Stimulated activated CD8-positive, alpha-beta memory T cell treated with anti-CD3 and anti-CD28 coated beads, Interleukin-12 subunit alpha, Interleukin-12 subunit beta, amount 100 ng/mL, for 24 hours (primary cell): ENCODE measurements around the gene FJX1.

Experiments used
- DNase-seq: peaks from one replicate; pipeline ENCODE4 v3.0.0-alpha.2; 2020; ENCODE audit errors: extremely low read depth

The FJX1 gene

GRCh38 chr11:35606206-35606605 is 12.1 kb upstream of the FJX1 start:
- DNase-seq = no peak

DNA sequence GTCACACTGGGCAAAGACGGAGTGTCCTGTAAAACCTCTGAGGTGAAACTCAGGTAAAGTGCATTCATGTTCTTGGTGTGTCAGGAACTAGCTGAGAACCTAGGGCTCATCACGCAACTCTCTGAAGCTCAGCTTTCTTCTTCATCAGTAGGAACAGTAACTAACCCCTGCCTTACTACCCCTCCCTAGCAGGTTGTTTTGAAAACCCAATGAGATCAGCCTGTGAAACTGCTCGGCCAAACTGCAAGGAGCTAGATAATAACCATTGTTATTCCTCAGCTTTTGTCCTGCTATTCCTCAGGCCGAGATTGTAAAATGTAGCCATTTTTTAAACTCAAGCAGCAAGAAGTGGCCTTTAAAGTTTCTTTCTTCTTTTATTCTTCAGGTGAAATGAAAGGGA is 9.8 kb upstream of the FJX1 start:
- no peak for DNase-seq

DNA sequence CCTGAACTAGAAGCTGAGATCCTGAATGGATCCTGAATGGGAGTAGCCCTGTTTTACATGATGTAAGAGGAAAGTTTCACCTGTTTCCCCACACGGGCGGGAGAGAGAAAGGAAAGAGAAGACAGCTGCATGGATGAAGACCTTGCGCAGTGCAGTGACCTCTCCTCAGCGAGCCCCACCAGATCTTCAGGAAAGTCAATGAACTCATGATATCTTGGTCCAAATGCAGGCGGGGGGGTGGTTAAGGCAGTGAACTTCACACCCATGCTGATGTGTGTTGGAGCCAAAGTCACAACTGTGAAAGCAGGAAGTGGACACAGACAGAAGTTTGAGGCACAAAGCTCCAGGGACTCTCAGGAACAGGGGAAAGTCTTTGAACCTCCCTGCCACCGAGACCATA is 8.6 kb upstream of the FJX1 start:
- DNase-seq = no peak

GRCh38 chr11:35610631-35611030 is 7.6 kb upstream of the FJX1 start:
- no peak for DNase-seq

DNA sequence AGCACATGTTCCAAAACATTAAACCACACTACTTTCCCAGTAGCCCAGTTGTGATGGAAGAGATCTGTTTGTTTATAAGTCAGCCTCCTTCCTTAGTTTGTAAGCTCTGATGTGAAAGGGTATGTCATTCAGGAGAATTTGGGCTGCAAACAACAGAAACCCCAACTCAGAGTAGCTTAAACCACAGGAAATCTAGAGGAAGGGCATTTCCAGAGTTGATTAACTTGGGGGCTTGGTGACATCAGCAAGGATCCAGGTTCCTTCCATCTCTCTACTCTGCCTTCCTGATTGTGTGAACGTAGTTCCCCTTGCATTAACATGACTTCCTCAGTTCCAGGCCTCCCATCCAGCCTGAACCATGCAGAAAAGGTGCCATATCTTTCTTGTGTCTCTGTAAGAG is 6.5 kb upstream of the FJX1 start:
- DNase-seq = no peak

- DNase-seq = no peak
Measured at GRCh38 chr11:35614939-35615569, 3.2 kb upstream of the FJX1 start.

- DNase-seq = no peak
Measured at GRCh38 chr11:35615921-35616900, 2.0 kb upstream of the FJX1 start.

- no peak for DNase-seq
Measured at GRCh38 chr11:35617316-35617686, 959 bp upstream of the FJX1 start.

GRCh38 chr11:35618497-35619115 is 346 bp downstream of the FJX1 start:
- no peak for DNase-seq

- no peak for DNase-seq
Measured at GRCh38 chr11:35619116-35619854, 1.0 kb downstream of the FJX1 start.

- no peak for DNase-seq
Measured at GRCh38 chr11:35619855-35620640, 1.8 kb downstream of the FJX1 start.

DNA sequence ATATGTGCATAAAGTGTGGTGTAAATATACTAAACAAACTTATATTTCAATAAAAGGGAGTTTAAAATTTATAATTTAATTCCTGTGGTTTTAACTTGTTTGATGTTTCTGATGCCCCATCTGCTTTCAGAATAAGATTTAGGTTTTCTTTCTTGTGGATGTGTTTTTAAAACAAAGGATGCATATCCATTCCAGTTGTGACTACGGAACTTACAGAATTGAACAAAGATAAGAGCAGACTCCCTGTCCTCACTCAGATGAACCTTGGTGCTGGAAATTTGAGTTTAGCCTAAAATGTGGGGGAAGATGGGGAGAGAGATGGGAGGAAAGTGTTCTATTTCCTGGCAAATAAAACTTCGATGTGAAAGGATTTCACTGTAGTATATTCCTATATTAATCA is 2.5 kb downstream of the FJX1 start:
- DNase-seq = no peak

GRCh38 chr11:35621620-35622019 is 3.4 kb downstream of the FJX1 start:
- no peak for DNase-seq

- no peak for DNase-seq
Measured at GRCh38 chr11:35622070-35622469, 3.8 kb downstream of the FJX1 start.

DNA sequence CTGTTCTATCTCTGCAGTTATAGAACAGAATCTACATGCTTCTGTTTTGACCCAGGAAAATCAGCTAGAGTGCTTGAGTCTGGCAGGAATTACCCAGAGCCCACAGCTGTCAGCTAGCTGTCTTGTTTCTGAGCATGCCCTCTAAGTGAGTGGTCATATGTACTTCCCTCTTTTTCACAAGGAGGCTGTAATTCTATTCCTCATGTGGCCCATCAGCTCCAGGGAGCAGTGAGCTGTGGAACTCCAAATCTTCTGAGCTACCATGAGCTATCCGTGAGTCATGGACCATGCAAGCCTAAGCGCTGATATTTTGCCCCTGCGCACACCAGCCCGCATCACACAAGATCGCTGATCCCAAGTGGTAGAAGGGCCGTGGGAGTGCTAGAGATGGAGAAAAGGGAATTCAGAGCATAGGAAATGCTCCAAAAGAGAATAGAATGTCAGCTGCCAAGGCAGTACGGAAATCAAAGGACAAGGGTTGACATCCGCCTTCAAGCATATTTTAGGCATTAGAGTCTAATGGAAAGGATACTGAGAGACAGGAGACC is 5.4 kb downstream of the FJX1 start:
- no peak for DNase-seq

- DNase-seq = no peak
Measured at GRCh38 chr11:35624316-35624715, 6.1 kb downstream of the FJX1 start.

DNA sequence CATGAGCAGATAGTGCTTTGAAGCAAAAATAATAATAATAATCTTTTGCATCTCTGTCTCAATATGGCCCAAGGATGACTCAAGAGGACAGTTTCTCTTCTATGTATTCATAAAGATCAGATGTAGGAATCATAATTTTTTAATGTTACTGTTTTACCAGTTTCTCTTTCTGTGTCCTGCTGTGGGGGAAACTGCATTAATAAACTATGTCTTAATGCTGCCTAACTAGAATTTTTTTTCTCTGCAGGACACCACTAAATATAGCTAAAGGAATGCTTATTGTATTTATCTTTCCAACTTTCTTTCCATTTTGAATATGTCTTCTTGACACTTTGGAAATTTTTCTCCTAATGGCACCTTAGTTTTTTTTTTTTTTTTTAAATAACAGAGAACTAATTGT is 6.5 kb downstream of the FJX1 start:
- DNase-seq = no peak

DNA sequence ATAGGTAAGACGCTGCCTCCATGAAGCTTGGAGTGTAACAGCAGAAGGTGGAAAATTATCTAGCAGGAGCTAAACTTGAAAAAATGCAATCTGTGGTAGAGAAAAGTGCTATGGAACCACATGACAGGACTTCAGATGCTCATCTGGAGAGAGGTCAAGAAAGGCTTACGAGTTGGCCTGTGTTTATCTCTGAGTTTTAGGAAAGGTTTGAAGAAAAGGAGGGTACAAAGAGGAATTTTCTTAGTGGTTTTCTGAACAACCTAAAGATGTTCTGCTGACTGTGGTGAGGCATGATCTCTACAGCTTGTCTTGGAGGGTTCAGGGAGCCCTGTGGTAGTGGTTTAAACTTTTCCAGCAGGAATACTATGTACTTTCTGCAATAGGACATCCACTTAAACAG is 8.2 kb downstream of the FJX1 start:
- DNase-seq = no peak

DNA sequence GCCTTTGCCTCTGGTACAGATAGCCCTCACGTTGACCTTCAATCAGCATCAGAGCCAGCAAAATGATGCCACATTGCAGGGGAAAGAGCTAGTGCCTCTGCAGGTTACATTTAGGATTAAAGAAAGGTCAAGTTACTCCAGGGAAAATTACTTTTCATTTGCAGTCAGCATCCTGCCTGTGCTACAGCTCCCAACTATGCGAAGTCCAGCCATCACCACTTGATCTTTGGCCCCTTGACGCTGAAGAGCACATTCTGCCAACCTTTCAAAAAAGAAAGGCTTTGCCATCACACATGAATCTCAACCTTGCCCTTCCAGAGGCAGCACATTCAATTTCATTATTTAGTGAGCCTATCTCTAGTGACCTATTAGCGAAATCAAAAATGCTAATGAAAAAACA is 11.3 kb downstream of the FJX1 start:
- no peak for DNase-seq

- no peak for DNase-seq
Measured at GRCh38 chr11:35629914-35630313, 11.7 kb downstream of the FJX1 start.

DNA sequence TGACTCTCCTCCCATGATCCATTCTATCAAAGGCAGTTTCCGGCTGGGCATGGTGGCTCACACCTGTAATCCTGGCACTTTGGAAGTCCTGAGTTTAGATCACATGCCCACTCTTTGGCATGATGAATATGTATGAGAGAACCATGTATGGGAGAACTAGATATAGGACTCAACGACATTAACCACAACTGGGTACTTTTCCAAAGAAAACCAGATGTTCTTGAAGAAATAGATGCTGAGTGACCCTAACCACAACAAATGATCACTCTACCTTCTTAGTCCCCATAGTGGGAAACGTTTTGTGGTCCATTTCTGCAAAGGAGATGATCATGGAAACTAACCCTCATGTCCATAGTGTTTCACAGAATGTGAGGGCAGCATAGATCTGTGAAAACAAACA is 13.6 kb downstream of the FJX1 start:
- DNase-seq = no peak
